Astrocyte (in vitro differentiated cells and primary cell): ENCODE measurements around the gene WDR6. TPM values are rescaled to one million over a fixed set of nuclear protein-coding genes. Genes with fewer than 3 reads are reported as not detected.
A peak's percentile ranks its signal among the peaks of the same experiment; 100 is the strongest.
"Not testable (repeated sequence)": the region's sequence is repeated elsewhere in the genome, so short reads cannot be mapped to it uniquely, and the experiment has no call there.

Experiments
- DNase-seq: peaks from one replicate; pipeline ENCODE4 v3.0.0-alpha.2; 2010; ENCODE audit warnings: low read depth
- FAIRE-seq: peaks from 2 replicates; lab custom pipeline; 2011; peaks lifted over from hg19 to GRCh38; lab: Jason Lieb, UNC
- H2AFZ ChIP-seq: 2 replicates; pipeline ENCODE4 v1.6.0; 2012; ENCODE audit warnings: low read depth, low read length, inconsistent platforms
- H3K27ac ChIP-seq: 2 replicates; pipeline ENCODE4 v1.5.1; 2011; ENCODE audit warnings: low read depth, low read length, inconsistent platforms
- H3K27me3 ChIP-seq: 2 replicates; pipeline ENCODE4 v1.6.0; 2011; ENCODE audit warnings: low read length, inconsistent platforms; ENCODE audit not compliant: insufficient read depth
- H3K36me3 ChIP-seq: 2 replicates; pipeline ENCODE4 v1.5.1; 2011; ENCODE audit warnings: low read length, inconsistent platforms; ENCODE audit not compliant: insufficient read depth
- H3K4me1 ChIP-seq: 2 replicates; pipeline ENCODE4 v1.5.1; 2011; ENCODE audit warnings: low read length, inconsistent platforms; ENCODE audit not compliant: insufficient read depth
- H3K4me2 ChIP-seq: 2 replicates; pipeline ENCODE4 v1.6.0; 2012; ENCODE audit warnings: low read length, inconsistent platforms
- H3K4me3 ChIP-seq: 2 replicates; pipeline ENCODE4 v1.5.1; 2011; ENCODE audit warnings: low read depth, mild to moderate bottlenecking, low read length, inconsistent platforms; ENCODE audit not compliant: insufficient read depth
- H3K79me2 ChIP-seq: 2 replicates; pipeline ENCODE4 v1.6.0; 2012; ENCODE audit warnings: mild to moderate bottlenecking, low read length, inconsistent platforms; ENCODE audit not compliant: insufficient read depth
- H3K9ac ChIP-seq: 2 replicates; pipeline ENCODE4 v1.6.0; 2012; ENCODE audit warnings: mild to moderate bottlenecking, low read length, inconsistent platforms
- H3K9me3 ChIP-seq: 2 replicates; pipeline ENCODE4 v1.5.1; 2012; ENCODE audit warnings: low read depth, mild to moderate bottlenecking, low read length, inconsistent platforms; ENCODE audit not compliant: insufficient read depth
- H4K20me1 ChIP-seq: 2 replicates; pipeline ENCODE4 v1.6.0; 2012; ENCODE audit warnings: low read length, inconsistent platforms; ENCODE audit not compliant: insufficient read depth
- H3K27ac Mint-ChIP-seq: one replicate; pipeline ENCODE4 v1.8.0; 2021; ENCODE audit warnings: mild to moderate bottlenecking, mixed read lengths; ENCODE audit not compliant: unreplicated experiment
- H3K27me3 Mint-ChIP-seq: one replicate; pipeline ENCODE4 v1.8.0; 2021; ENCODE audit warnings: low read depth, mixed read lengths; ENCODE audit not compliant: unreplicated experiment
- H3K36me3 Mint-ChIP-seq: one replicate; pipeline ENCODE4 v1.8.0; 2021; ENCODE audit warnings: low read depth, mixed read lengths; ENCODE audit not compliant: unreplicated experiment
- H3K4me1 Mint-ChIP-seq: one replicate; pipeline ENCODE4 v1.8.0; 2021; ENCODE audit warnings: low read depth, mixed read lengths; ENCODE audit not compliant: unreplicated experiment
- H3K4me3 Mint-ChIP-seq: one replicate; pipeline ENCODE4 v1.8.0; 2021; ENCODE audit warnings: mild to moderate bottlenecking, moderate library complexity, mixed read lengths; ENCODE audit not compliant: unreplicated experiment
- H3K9me3 Mint-ChIP-seq: one replicate; pipeline ENCODE4 v1.8.0; 2021; ENCODE audit warnings: mild to moderate bottlenecking, mixed read lengths; ENCODE audit not compliant: unreplicated experiment
- CTCF ChIP-seq: IDR thresholded peaks from 2 replicates; pipeline ENCODE4 v1.5.1; 2011; ENCODE audit warnings: low read depth, mild to moderate bottlenecking, inconsistent platforms, low read length, moderate library complexity; ENCODE audit not compliant: insufficient read depth
- EZH2 ChIP-seq: IDR thresholded peaks from 2 replicates; pipeline ENCODE4 v1.6.1; 2012; ENCODE audit warnings: mild to moderate bottlenecking, low read length, inconsistent platforms; ENCODE audit not compliant: insufficient read depth
- total RNA-seq: library from RNA; stranded (reverse); gene quantifications from 2 replicates; pipeline ENCODE4 v1.2.1, GENCODE V29; 2021

The WDR6 gene
- total RNA-seq, 1 donor from 2014 or later, result 130 TPM

DNA sequence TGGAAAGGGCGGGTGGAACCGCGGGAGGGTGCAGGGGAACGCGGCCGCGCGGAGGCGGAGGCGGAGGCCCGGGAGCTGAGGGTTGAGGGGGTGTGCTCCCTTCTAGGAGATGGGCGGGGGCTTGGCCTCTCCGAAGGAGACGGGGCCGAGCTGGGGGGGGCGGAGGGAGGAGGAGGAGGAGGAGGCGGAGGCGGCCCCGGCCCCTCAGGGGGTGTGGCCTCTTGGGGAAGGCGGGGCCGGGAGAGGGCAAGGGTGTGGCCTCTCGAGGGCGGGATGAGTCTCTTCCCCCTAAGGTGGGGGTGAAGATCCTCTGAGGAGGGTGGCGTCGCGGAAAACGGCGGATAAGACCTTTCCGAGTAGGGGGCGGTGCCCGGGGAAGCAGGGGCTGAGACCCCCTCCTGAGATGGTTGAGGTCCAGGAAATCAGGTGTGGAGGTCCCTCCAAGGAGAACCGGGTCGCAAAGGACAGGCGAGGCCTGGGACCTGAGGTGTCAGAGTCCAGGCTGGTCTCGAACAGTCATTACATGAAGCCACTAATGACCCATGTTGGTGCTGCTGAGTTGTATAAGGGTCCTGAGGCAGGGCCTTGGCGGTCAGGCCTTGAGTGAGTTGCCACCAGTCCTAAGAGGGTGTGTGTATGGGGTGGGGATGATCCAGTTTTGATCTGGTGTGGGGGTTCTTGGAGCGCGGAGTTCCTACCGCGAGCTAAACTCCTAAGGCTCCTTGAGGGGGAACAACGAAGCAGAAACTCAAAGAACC lies 759 bp downstream of the WDR6 start:
- peak overlapping the region; percentile 80 for H3K4me3 ChIP-seq
- H3K4me1 ChIP-seq, result peaks cover 16% of the 10 kb centered on the region
- H3K27ac ChIP-seq, result peak overlapping the region; percentile 98
- peak overlapping the region; percentile 91 for H2AFZ ChIP-seq
- Mint-ChIP-seq H3K4me1 (peaks cover 8% of the 10 kb centered on the region), H3K27ac (peak overlapping the region; percentile 99), H3K36me3 (peaks cover 13% of the 10 kb centered on the region), H3K4me3 (peak overlapping the region; percentile 97), H3K27me3 (no peaks in the 10 kb centered on the region), H3K9me3 (no peaks in the 10 kb centered on the region)
- no peak for FAIRE-seq
- peaks cover 43% of the 10 kb centered on the region for H4K20me1 ChIP-seq
- H3K9me3 ChIP-seq, result no peaks in the 10 kb centered on the region
- H3K36me3 ChIP-seq, result peaks cover 10% of the 10 kb centered on the region
- H3K9ac ChIP-seq, result peak overlapping the region; percentile 99
- peak overlapping the region; percentile 98 for H3K4me2 ChIP-seq
- no peaks in the 10 kb centered on the region for H3K27me3 ChIP-seq
- TF ChIP-seq CTCF (no peak), EZH2 (no peak)
- H3K79me2 ChIP-seq, result peaks cover 66% of the 10 kb centered on the region
- DNase-seq, result peak; percentile 57

DNA sequence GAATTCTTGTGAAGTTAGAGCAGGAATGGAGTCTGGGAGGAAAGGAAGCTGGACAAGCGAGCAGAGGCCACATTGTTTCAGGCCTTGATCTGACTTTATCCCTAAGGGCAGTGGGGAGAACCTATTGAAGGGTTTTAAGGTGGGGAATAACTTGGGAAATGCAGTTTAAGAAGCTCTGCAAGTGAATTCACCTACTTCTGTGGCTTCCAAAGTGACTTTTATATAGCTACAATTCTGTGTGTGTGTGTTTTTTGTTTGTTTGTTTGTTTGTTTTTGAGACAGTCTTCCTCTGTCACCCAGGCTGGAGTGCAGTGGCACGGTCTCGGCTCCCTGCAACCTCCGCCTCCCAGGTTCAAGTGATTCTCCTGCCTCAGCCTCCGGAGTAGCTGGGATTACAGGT lies 1.4 kb downstream of the WDR6 start:
- H3K27me3 Mint-ChIP-seq, H3K4me1 Mint-ChIP-seq, H2AFZ ChIP-seq, FAIRE-seq, DNase-seq, H3K27me3 ChIP-seq, H3K9me3 Mint-ChIP-seq, H3K9me3 ChIP-seq: not testable (repeated sequence)
- Mint-ChIP-seq H3K27ac (peak overlapping the region; percentile 86), H3K4me3 (peak overlapping the region; percentile 97), H3K36me3 (peaks cover 13% of the 10 kb centered on the region)
- Histone ChIP-seq H3K36me3 (peaks cover 11% of the 10 kb centered on the region), H3K4me3 (peak overlapping the region; percentile 80), H3K79me2 (peaks cover 73% of the 10 kb centered on the region), H4K20me1 (peaks cover 50% of the 10 kb centered on the region), H3K4me2 (peak overlapping the region; percentile 98), H3K27ac (peak overlapping the region; percentile 17), H3K9ac (peak overlapping the region; percentile 99), H3K4me1 (peaks cover 16% of the 10 kb centered on the region)

DNA sequence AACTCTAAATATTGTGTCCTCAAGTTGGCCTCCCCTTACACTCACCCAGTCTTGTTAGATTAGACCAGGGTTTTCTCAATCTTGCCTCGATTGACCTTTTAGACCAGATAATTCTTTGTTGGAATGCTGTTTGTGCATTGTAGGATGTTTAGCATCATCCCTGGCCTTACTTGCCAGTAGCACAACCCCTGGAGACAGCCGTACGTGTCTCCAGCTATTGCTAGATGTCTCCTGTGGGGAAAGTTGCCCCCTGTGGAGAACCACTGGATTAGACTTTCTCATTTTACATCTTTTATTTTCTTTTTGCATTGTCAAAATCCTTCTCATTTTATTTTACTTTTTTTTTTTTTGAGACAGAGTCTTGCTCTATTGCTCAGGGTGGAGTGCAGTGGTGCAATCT lies 2.2 kb downstream of the WDR6 start:
- Histone ChIP-seq H3K79me2 (peaks cover 79% of the 10 kb centered on the region), H4K20me1 (peaks cover 57% of the 10 kb centered on the region), H3K9ac (no peak overlapping the region), H2AFZ (no peak overlapping the region), H3K36me3 (peaks cover 11% of the 10 kb centered on the region), H3K27ac (no peak overlapping the region), H3K4me1 (peaks cover 16% of the 10 kb centered on the region), H3K27me3 (no peaks in the 10 kb centered on the region), H3K9me3 (no peaks in the 10 kb centered on the region), H3K4me3 (no peak overlapping the region), H3K4me2 (peak overlapping the region; percentile 35)
- Mint-ChIP-seq H3K4me3 (no peak overlapping the region), H3K4me1 (peaks cover 8% of the 10 kb centered on the region), H3K27ac (no peak overlapping the region), H3K9me3 (no peaks in the 10 kb centered on the region), H3K27me3 (no peaks in the 10 kb centered on the region), H3K36me3 (peaks cover 13% of the 10 kb centered on the region)
- FAIRE-seq (no peak), DNase-seq (no peak)
- TF ChIP-seq CTCF (no peak), EZH2 (no peak)
